ENCODE results near the gene SP7.

GRCh38 chr12:53288322-53288721 lies 47.8 kb downstream of the SP7 start:
- TF ChIP-seq RAD51 (IDR thresholded peaks at IDR 0.05) (no peak), IRF5 (IDR thresholded peaks at IDR 0.05; ENCODE audit: borderline replicate concordance) (no peak), NFXL1 (IDR thresholded peaks at IDR 0.05; ENCODE audit: borderline replicate concordance) (no peak), EGR1 (IDR thresholded peaks at IDR 0.05; ENCODE audit: borderline replicate concordance in 1 of 2, low read depth in 2 of 2, low read length in 2 of 2) (no peak), SREBF2 (IDR thresholded peaks at IDR 0.05; ENCODE audit: low read length) (no peak), USF2 (IDR thresholded peaks at IDR 0.05; ENCODE audit: borderline replicate concordance, low read depth, low read length) (no peak), GABPA (IDR thresholded peaks at IDR 0.05; ENCODE audit: low read depth) (no peak), ZNF384 (IDR thresholded peaks at IDR 0.05; ENCODE audit: borderline replicate concordance, low read depth, low read length) (no peak), CTCF (IDR thresholded peaks at IDR 0.05 in 2 of 3, conservative IDR thresholded peaks at IDR 0.05 in 1 of 3; ENCODE audit: control insufficient read depth in 2 of 3, extremely low read depth in 1 of 3, insufficient read depth in 1 of 3, low read depth in 3 of 3, low read length in 3 of 3) (no peak), SMC3 (IDR thresholded peaks at IDR 0.05; ENCODE audit: borderline replicate concordance, low read length) (no peak), BCL11A (IDR thresholded peaks at IDR 0.05; ENCODE audit: low read depth, low read length) (no peak), POLR2AphosphoS2 (IDR thresholded peaks at IDR 0.05; ENCODE audit: low read depth, low read length) (no peak)
